Endothelial cell of umbilical vein (primary cell): ENCODE results near the gene FSTL1.

Source experiments
- CTCF ChIP-seq, 2 donors: IDR thresholded peaks; 1 replicate in 1 of 2; 2 replicates in 1 of 2; pipeline ENCODE4 v1.5.1; 2011; ENCODE audit warnings: low read length in 2 of 2, mild to moderate bottlenecking in 2 of 2, moderate library complexity in 2 of 2, control low read depth in 1 of 2, inconsistent platforms in 1 of 2, low read depth in 1 of 2; ENCODE audit not compliant: insufficient read depth in 1 of 2; ENCODE audit errors: extremely low read depth in 1 of 2
- EZH2 ChIP-seq: IDR thresholded peaks from 2 replicates; pipeline ENCODE4 v1.6.1; 2012; ENCODE audit warnings: borderline replicate concordance, low read depth, mild to moderate bottlenecking, moderate library complexity, low read length, inconsistent platforms; ENCODE audit not compliant: severe bottlenecking
- FOS ChIP-seq: IDR thresholded peaks from 2 replicates; pipeline ENCODE4 v1.6.1; 2011; ENCODE audit warnings: mild to moderate bottlenecking, low read length, moderate library complexity, borderline replicate concordance; ENCODE audit not compliant: insufficient read depth
- GATA2 ChIP-seq: IDR thresholded peaks from 2 replicates; pipeline ENCODE4 v1.7.0; 2011; ENCODE audit warnings: low read depth, mild to moderate bottlenecking, moderate library complexity, mixed read lengths, low read length; ENCODE audit not compliant: insufficient read length, insufficient read depth
- JUN ChIP-seq: IDR thresholded peaks from 2 replicates; pipeline ENCODE4 v1.6.1; 2011; ENCODE audit warnings: borderline replicate concordance, low read depth; ENCODE audit not compliant: insufficient read length, insufficient read depth
- MAX ChIP-seq: IDR thresholded peaks from 2 replicates; pipeline ENCODE4 v1.6.1; 2011; ENCODE audit not compliant: insufficient read depth, insufficient read length
- MYC ChIP-seq: IDR thresholded peaks from one replicate; pipeline ENCODE4 v1.6.1; 2011; ENCODE audit warnings: mild to moderate bottlenecking, low read depth, low read length
- POLR2A ChIP-seq: IDR thresholded peaks from 2 replicates; pipeline ENCODE4 v1.6.1; 2012; ENCODE audit warnings: low read depth, mild to moderate bottlenecking, control low read depth, low read length
- POLR2AphosphoS5 ChIP-seq: IDR thresholded peaks from 2 replicates; pipeline ENCODE4 v1.6.1; 2012; ENCODE audit warnings: low read depth, mild to moderate bottlenecking, control low read depth, low read length, moderate library complexity; ENCODE audit not compliant: insufficient read depth

GRCh38 chr3:120415756-120416155 is 35.0 kb downstream of the FSTL1 start:
- TF ChIP-seq CTCF (IDR thresholded peaks at IDR 0.05; ENCODE audit: extremely low read depth in 1 of 2, insufficient read depth in 1 of 2, low read depth in 1 of 2, low read length in 2 of 2) (no peak), POLR2A (no peak), JUN (no peak), FOS (no peak), POLR2AphosphoS5 (no peak), EZH2 (no peak), MAX (no peak), MYC (no peak), GATA2 (no peak)
